Upper lobe of left lung (tissue), 4 donors: ENCODE data around the gene ST14.

Experiments used
- CTCF ChIP-seq, 6 experiments: fragments of 450-650 bp in 4 of 6; fragments of 200-600 bp in 2 of 6; sonication (generic) in 2 of 6; IDR thresholded peaks; one replicate each; pipeline ENCODE4 v1.5.1; 2016 to 2019; ENCODE audit warnings: antibody characterized with exemption in 6 of 6
- EP300 ChIP-seq, 4 donors: sonication (generic); formaldehyde crosslinking; IDR thresholded peaks; one replicate each; pipeline ENCODE4 v1.5.1; 2017; ENCODE audit warnings: antibody characterized with exemption in 4 of 4, control low read depth in 2 of 4
- POLR2A ChIP-seq, 4 donors: fragments of 450-650 bp; IDR thresholded peaks; one replicate each; pipeline ENCODE4 v1.5.1; 2016 to 2017; ENCODE audit warnings: antibody characterized with exemption in 4 of 4, mild to moderate bottlenecking in 2 of 4
- POLR2AphosphoS5 ChIP-seq, 2 donors: sonication (generic); formaldehyde crosslinking; IDR thresholded peaks; one replicate each; pipeline ENCODE4 v1.5.1; 2017; ENCODE audit warnings: antibody characterized with exemption in 2 of 2

GRCh38 chr11:130144861-130145281 is 14.7 kb upstream of the ST14 start:
- TF ChIP-seq POLR2A (IDR thresholded peaks at IDR 0.05) (no peak), CTCF (IDR thresholded peaks at IDR 0.05) (no peak), POLR2AphosphoS5 (IDR thresholded peaks at IDR 0.05) (no peak), EP300 (IDR thresholded peaks at IDR 0.05) (no peak)
